Measurements from ENCODE around the gene OR8B2.

OR8B2 gene, protein sequence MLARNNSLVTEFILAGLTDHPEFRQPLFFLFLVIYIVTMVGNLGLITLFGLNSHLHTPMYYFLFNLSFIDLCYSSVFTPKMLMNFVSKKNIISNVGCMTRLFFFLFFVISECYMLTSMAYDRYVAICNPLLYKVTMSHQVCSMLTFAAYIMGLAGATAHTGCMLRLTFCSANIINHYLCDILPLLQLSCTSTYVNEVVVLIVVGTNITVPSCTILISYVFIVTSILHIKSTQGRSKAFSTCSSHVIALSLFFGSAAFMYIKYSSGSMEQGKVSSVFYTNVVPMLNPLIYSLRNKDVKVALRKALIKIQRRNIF

DNA sequence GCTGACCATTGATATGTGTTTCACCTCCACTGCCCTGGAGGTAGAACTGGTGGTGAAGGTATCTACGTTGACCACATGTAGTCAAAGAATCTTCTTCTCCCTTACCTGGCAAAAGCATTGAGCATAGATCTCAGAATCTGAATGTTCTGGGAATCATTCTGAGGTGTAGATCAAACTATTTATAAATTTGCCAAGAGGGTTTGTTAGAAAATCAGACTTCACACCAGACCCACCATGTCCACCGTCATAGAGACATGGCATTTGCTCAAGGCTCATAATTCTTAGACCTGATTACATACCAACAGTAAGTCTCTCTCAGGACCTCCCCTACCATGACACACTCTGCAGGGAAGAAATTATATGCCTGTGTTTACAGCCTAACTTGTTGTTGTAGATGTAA is at the start of gene OR8B2:
TSS of gene OR8B2 (minus strand) at position 101 of the 400 bp plus-strand sequence. CDS start 1,156 bp downstream, outside the sequence.
- TF ChIP-seq GATA2 (IDR thresholded peaks at IDR 0.05; ENCODE audit: low read depth, low read length) (no peak), GATA3 (IDR thresholded peaks at IDR 0.05; ENCODE audit: low read depth, low read length) (no peak)

DNA sequence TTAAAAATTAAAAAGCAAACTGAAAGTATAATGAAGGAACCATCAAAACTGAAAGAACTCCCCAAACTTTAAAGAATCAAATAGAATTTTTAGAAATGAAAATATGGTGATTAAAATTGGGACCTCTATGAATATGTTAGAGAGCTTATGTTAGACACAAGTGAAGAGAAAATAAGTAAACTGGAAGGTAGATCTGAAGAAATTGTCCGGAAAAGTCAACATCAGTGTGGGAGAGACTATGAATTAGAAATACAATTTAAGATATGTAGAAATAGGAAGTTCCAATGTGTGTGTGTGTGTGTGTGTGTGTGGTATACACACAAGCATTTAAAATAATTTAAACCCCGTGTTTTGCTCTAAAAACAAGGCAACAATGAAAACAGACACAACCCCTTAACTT is 45.3 kb upstream of the OR8B2 start:
- TF ChIP-seq GATA2 (IDR thresholded peaks at IDR 0.05; ENCODE audit: low read depth, low read length) (no peak), GATA3 (IDR thresholded peaks at IDR 0.05; ENCODE audit: low read depth, low read length) (no peak)

DNA sequence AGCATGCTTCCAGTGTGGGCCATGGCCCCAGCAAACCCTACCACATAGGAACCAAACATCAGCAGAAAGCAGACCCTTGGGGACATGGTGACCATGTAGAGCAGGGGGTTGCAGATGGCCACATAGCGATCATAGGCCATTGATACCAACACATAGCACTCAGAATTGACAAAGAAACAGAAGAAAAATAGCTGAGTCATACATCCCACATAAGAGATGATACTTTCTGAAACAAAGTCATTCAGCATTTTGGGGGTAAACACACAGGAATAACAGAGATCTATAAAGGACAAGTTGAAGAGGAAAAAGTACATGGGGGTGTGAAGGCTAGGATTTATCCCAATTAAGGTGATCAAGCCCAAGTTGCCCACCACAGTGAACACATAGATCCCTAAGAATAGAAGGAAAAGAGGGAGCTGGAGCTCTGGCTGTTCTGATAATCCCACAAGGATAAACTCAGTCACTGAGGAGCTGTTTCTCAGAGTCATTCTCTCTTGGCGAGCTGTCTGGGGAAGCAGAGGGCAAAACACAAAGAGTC is 40.2 kb upstream of the OR8B2 start, which contains the start of gene OR8B4:
TSS of gene OR8B4 (minus strand) at position 488 of the 538 bp plus-strand sequence. CDS start at position 488, 0 bp downstream.
- no peak for TF ChIP-seq GATA2 (IDR thresholded peaks at IDR 0.05; ENCODE audit: low read depth, low read length)
- no peak for TF ChIP-seq GATA3 (IDR thresholded peaks at IDR 0.05; ENCODE audit: low read depth, low read length)

DNA sequence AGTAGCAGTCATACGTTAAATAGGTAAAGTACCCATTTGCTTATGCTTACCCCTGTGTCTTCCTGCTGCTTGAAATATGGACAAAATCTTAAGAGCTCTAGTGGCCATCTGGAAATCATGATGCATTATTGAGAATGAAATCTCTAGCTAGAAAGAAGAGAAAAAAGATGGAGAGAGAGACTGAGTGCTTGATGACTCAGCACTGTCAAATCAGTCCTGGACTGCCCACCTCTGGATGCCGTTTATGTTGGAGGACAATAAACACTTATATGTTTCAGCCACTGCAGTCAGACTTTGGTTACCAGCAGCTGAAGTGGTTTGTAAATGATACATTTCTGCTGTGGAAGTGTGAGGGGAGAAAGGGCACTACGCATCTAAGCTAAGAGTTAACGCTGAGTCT is 36.7 kb upstream of the OR8B2 start:
- TF ChIP-seq GATA3 (IDR thresholded peaks at IDR 0.05; ENCODE audit: low read depth, low read length): no peak
- no peak for TF ChIP-seq GATA2 (IDR thresholded peaks at IDR 0.05; ENCODE audit: low read depth, low read length)

DNA sequence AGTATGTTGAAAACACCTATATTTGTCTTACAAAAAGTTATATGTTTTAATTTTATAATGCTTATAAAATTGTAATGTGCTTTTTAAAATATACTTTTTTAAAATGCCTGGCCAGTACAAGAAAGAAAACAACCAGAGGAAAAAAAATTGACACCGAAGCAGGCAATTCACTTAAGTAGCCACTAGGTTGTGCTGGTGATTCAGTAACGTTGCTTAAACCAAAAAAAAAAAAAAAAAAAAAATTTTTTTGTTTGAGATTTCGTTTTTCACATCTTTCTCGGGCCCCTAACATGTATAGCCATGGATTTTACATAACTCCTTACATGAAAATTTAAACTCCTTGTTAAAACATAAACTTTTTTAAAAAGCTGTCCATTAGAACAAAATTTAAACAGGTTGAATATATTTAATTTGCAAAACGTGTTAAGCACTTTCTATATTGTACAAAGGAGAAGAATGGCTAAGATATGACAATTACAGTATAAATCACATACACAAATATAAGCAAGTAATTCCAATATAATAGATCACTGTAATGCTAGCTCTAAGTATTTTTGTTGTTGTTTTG is 31.1 kb upstream of the OR8B2 start:
- TF ChIP-seq GATA3 (IDR thresholded peaks at IDR 0.05; ENCODE audit: low read depth, low read length): no peak
- no peak for TF ChIP-seq GATA2 (IDR thresholded peaks at IDR 0.05; ENCODE audit: low read depth, low read length)

DNA sequence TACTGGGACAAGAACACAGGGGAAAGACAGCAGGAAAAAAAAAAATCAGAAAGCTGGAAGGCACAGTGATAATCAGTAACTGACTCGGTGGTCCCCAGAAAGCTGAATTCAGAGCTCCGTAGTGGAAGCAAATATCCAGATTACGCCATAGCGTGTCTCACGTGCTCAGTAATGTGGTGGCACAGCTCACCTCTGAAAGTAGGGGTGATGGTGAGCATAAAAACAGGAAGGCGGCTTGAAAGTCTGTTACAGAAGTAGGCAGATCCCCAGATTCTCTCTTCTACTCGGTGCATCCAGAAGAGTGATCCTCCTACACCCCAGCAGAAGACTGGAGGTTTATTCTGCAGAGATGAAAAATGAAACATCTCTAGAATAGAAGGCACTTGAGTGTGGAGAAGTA is 25.6 kb upstream of the OR8B2 start:
- no peak for TF ChIP-seq GATA2 (IDR thresholded peaks at IDR 0.05; ENCODE audit: low read depth, low read length)
- TF ChIP-seq GATA3 (IDR thresholded peaks at IDR 0.05; ENCODE audit: low read depth, low read length): no peak

DNA sequence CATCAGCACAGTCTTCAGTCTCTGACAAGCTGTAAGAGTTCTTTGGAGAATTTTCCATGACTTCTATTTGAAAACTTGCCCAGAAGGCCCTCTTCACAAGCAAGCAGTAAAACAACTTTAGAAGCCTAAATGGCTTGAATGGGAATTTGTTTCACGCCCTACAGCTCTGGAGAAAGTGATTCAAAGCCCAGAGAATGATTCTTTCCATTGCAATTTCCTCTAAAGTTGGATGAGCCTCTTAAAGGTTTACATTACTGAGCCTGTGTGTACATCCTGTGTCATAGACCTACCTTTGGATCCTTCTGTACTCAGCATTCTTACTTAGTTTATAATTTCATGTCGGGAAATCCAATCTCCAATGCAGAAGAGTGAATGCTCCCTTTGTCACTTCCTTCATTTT is 21.3 kb upstream of the OR8B2 start:
- no peak for TF ChIP-seq GATA2 (IDR thresholded peaks at IDR 0.05; ENCODE audit: low read depth, low read length)
- no peak for TF ChIP-seq GATA3 (IDR thresholded peaks at IDR 0.05; ENCODE audit: low read depth, low read length)

DNA sequence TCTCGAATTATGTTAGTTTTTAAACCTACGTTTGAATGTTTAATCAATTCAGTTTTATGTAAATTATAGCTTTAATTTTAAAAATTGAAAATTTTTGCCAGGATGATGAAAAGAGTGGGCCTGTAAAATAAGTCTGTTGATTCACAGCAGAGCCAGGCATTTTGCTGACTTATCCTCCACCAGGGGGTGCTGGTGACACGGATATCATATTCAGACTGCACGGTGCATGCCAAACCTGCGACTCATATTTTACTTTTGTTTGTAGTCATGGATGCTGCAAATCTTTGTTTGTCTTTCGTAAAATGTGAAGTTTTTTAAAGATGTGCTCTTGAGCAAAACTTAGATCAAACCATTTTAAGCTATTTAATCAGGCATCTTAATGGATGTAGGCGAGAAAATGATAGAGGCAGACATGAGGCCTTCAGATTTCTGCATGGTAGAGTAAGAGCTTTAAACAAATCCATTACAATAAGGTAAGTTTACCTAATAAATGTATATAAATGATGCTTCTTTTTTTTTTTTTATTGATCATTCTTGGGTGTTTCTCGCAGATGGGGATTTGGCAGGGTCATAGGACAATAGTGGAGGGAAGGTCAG is 18.1 kb upstream of the OR8B2 start:
- TF ChIP-seq GATA3 (IDR thresholded peaks at IDR 0.05; ENCODE audit: low read depth, low read length) (no peak), GATA2 (IDR thresholded peaks at IDR 0.05; ENCODE audit: low read depth, low read length) (no peak)

DNA sequence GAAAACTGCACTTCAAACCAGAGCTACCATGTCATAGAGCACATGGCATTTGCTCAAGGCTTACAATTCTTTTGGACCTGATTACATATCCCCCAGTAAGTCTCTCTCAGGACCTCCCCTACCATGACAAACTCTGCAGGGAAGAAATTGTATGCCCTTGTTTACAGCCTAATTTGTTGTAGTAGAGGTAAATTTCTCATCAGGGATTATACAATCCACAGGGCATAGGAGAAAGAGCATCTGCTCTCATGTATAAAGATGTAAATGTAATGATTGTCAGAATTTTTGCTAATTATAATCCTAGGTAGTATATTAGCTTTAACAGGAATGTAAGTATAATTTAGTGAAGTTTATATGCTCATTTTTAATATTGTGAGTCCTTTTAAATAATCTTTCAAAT is 14.6 kb upstream of the OR8B2 start, which contains the start of gene OR8B3:
TSS of gene OR8B3 (minus strand) at position 101 of the 400 bp plus-strand sequence. CDS start 1,673 bp downstream, outside the sequence.
- TF ChIP-seq GATA2 (IDR thresholded peaks at IDR 0.05; ENCODE audit: low read depth, low read length): no peak
- no peak for TF ChIP-seq GATA3 (IDR thresholded peaks at IDR 0.05; ENCODE audit: low read depth, low read length)

DNA sequence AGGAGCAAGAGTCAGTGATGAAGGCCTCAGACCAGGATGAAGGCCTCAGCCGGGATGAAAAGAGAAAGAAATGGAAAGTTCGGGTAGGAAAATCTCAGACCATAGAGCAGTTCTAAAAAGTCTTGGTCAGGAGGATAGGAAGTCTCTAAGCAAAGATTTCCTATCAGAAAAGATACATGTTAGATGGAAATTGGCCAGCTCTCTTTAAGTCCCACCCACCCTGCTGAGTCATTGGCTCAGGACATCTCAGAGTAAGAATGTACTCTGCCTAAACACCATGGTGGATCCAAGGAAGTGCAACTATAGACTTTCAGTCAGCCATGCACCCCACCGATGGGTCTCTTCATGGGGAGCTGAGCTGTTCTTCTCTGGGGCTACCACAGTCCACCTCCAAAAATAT is 10.1 kb upstream of the OR8B2 start:
- TF ChIP-seq GATA3 (IDR thresholded peaks at IDR 0.05; ENCODE audit: low read depth, low read length) (no peak), GATA2 (IDR thresholded peaks at IDR 0.05; ENCODE audit: low read depth, low read length) (no peak)

DNA sequence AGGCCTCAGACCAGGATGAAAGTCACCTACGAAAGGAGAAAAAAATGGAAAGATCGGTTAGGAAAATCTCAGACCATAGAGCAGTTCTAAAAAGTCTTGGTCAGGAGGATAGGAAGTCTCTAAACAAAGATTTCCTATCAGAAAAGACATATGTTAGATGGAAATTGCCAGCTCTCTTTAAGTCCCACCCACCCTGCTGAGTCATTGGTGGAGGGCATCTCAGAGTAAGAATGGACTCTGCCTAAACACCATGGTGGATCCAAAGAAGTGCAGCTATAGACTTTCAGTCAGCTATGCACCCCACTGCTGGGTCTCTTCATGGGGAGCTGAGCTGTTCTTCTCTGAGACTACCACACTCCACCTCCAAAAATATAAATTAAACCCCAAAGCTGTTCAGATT is 3.7 kb downstream of the OR8B2 start:
- TF ChIP-seq GATA2 (IDR thresholded peaks at IDR 0.05; ENCODE audit: low read depth, low read length) (no peak), GATA3 (IDR thresholded peaks at IDR 0.05; ENCODE audit: low read depth, low read length) (no peak)

DNA sequence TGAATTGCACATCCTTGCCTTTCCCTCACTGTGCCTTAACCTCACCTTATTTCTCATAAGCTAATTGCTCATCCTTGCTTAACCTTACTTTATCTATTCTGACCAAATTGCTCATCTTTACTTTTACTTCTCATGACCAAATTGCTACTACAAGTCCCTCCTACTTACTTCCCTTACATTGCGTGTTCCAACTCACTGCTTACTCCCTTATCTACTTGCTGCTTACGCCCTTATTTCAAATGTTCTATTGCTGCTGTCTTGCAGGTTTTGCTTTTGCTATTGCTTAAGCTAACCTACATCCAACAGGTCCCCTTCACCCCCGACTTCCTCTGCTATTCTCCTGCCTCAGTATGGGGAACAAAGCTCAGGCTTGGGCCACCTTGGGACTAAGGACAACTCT is 8.0 kb downstream of the OR8B2 start:
- no peak for TF ChIP-seq GATA2 (IDR thresholded peaks at IDR 0.05; ENCODE audit: low read depth, low read length)
- no peak for TF ChIP-seq GATA3 (IDR thresholded peaks at IDR 0.05; ENCODE audit: low read depth, low read length)

DNA sequence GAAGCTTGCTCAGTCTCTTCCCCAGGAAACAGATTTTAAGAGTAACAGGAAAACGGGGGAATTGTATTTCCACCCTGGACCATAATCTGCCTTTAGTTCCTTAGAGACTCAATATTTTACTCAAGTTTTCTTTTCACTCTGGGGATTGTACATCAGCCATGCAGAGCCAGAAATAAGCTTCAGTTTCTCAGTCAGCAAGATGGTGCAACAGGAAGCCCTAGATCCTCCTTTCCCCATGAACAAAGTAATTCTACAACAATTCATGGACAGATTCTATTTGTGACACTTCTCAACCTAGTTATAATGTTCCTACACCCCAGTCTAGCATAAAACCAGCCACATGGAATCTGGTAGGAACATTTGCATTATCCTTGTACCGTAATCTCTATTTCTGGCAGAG is 24.7 kb downstream of the OR8B2 start:
- TF ChIP-seq GATA3 (IDR thresholded peaks at IDR 0.05; ENCODE audit: low read depth, low read length) (no peak), GATA2 (IDR thresholded peaks at IDR 0.05; ENCODE audit: low read depth, low read length) (no peak)

DNA sequence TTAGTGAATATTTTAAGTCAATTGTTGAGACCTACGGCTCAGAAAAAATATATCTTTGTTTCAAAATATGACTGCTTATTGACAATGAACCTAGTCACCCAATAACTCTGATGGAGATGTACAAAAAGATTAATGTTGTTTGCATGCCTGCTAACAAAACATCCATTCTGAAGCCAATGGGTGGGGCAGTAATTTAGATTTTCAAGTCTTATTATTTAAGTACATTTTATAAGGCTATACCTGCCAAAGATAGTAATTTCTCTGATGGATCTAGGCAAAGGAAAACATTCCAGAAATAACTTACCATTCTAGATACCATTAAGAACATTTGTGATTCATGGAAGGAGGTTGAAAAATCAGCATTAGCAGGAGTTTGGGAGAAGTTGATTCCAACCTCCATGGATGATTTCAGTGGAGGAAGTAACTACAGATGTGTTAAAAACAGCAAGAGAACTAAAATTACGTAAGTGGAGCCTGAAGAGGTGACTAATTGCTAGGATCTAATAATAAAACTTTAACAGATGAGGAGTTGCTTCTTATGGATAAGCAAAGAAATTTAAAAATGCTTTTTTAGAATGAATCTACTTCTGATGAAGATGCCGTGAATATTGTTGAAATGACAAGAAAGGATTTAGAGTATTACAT is 37.9 kb downstream of the OR8B2 start:
- TF ChIP-seq GATA3 (IDR thresholded peaks at IDR 0.05; ENCODE audit: low read depth, low read length) (no peak), GATA2 (IDR thresholded peaks at IDR 0.05; ENCODE audit: low read depth, low read length) (no peak)

Data from SH-SY5Y (cell line).